GM12874 (cell line): ENCODE results near the gene ETS2.

ENCODE experiments used
- CTCF ChIP-seq: IDR thresholded peaks from 2 replicates; pipeline ENCODE4 v1.5.1; 2011; ENCODE audit warnings: low read depth, mild to moderate bottlenecking, control low read depth, low read length, moderate library complexity; ENCODE audit not compliant: insufficient read depth

The ETS2 gene

GRCh38 chr21:38843806-38844503 is 38.2 kb downstream of the ETS2 start:
- TF ChIP-seq CTCF: no peak

- no peak for TF ChIP-seq CTCF
Observed at GRCh38 chr21:38847556-38847955, 41.8 kb downstream of the ETS2 start.

- no peak for TF ChIP-seq CTCF
Observed at GRCh38 chr21:38848187-38848609, 42.5 kb downstream of the ETS2 start.

GRCh38 chr21:38849776-38850175 is 44.0 kb downstream of the ETS2 start:
- TF ChIP-seq CTCF: no peak

- TF ChIP-seq CTCF: no peak
Observed at GRCh38 chr21:38850277-38850951, 44.7 kb downstream of the ETS2 start.

GRCh38 chr21:38851101-38851500 is 45.4 kb downstream of the ETS2 start:
- TF ChIP-seq CTCF: no peak

- TF ChIP-seq CTCF: no peak
Observed at GRCh38 chr21:38852278-38852677, 46.5 kb downstream of the ETS2 start.
